UCSD-AML1 (cell line): ENCODE measurements around the gene KIFBP.

Experiments used
- DNase-seq: peaks from one replicate; lab custom pipeline; 2025; ENCODE audit not compliant: unreplicated experiment; lab: John Stamatoyannopoulos, UW

KIFBP gene

DNA sequence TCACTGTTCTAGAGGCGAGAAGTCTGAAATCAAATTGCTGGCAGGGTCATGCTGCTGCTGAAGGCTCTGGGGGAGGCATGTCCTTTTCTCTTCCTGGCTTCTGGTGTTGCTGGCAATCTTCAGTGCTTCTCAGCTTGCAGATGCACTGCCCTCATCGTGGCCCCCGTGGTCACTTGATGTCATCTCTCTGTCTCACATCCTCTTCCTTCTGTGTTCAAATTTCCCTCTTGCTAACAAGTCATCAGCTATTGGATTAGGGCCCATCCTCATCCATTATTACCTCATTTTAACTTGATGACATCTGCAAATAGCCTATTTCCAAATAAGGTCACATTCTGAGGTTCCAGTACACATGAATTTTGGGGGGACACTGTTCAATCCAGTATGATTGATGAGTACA lies 62.7 kb downstream of the KIFBP start:
- no peak for DNase-seq

DNA sequence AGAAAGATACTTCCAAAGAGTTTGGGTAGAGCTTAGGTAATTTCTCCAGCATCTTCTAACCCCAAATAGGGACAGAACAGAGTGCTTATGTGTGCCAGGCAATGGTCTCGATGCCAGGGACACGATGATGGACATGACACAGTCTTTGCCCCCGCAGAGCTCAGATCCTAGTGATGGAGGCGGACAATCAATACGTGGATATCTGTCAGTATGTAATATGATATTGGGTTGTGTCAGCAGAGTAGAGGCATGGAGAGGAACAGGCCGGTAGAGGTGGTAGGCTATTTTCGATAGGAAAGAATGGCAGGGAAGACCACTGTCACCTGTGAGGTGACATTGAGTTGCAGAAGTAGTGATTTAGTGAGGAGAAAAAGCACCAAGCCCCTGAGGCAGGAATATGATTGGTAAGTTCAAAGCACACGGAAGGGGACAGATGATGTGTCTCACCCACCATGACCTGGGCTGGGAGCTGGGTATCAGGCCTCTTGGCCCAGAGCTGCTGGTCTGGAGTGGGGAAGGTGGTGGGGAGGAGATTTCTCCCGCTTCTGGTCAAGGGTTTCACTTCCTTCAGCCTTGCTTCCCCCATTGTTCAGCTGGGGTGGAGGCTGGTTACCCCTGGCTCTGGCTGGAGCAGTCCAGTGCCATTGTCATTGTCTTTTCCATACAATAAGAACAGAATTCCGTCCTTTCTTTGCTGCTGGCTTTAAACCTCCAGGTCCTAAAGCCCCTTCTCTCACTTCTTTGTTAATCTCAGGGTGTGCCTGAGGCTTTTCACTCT lies 63.3 kb downstream of the KIFBP start:
- no peak for DNase-seq

- DNase-seq: no peak
Measured at GRCh38 chr10:69052736-69053135, 64.1 kb downstream of the KIFBP start.

DNA sequence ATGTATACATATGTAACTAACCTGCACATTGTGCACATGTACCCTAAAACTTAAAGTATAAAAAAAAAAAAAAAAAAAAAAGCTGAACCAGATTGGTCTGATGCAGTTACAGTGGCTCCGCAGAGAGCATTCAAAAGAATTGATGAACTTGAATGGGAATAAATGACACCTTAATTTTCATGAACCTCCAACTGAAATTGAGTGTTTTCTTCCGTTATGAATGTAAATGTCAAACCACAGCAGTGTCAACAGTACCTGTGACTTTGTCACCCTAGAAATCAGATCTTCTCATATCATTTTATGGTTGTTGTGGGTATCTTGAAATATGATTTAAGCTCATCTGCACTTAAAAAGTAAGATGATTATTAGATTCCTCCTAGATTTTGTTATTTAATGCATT lies 66.6 kb downstream of the KIFBP start:
- no peak for DNase-seq

DNA sequence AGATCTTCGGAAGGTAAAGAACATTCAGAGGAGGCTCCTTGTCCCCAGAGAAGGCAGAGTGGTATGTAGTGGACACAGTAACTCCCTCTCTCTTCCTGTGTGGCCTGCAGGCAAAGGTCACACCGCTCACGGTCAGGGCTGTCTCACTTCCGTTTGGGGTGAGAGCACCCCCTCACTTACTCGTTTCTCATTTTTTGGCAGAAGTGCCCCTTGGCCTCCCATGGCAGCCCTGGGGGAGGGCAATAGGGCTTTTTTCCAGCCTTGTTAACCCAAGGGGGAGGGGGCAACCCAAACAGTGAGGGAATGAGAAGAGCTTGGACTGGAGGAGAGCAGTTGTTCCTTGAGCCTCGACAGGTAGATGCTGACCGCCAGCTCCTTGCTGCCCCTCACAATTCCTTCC lies 67.5 kb downstream of the KIFBP start:
- DNase-seq: no peak

- DNase-seq: no peak
Measured at GRCh38 chr10:69056536-69057260, 68.1 kb downstream of the KIFBP start.

GRCh38 chr10:69057261-69057950 lies 68.8 kb downstream of the KIFBP start:
- peak; percentile 74 for DNase-seq

- no peak for DNase-seq
Measured at GRCh38 chr10:69057951-69058297, 69.3 kb downstream of the KIFBP start.

DNA sequence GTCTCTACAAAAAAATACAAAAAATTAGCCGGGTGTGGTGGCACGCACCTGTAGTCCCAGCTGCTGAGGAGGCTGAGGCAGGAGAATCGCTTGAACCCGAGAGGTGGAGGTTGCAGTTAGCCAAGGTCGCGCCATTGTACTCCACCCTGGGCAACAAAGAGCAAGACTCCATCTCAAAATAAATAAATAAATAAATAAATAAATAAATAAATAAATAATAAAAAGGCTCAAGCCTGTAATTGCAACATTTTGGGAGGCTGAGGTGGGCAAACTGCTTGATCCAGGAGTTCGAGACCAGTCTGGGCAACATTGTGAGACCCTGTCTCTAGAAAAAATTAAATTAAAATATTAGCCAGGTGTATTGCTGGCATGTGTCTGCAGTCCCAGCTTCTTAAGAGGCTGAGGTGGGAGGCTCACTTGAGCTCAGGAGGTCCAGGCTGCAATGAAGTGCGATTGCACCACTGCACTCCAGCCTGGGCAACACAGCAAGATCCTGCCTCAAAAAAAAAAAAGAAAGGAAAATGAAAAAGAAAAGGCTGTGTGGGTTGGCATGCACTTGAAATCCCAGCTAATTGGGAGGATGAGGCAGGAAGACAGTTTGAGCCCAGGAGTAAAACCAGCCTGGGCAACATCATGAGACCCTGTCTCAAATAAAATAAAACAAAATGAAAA lies 71.7 kb downstream of the KIFBP start:
- no peak for DNase-seq

DNA sequence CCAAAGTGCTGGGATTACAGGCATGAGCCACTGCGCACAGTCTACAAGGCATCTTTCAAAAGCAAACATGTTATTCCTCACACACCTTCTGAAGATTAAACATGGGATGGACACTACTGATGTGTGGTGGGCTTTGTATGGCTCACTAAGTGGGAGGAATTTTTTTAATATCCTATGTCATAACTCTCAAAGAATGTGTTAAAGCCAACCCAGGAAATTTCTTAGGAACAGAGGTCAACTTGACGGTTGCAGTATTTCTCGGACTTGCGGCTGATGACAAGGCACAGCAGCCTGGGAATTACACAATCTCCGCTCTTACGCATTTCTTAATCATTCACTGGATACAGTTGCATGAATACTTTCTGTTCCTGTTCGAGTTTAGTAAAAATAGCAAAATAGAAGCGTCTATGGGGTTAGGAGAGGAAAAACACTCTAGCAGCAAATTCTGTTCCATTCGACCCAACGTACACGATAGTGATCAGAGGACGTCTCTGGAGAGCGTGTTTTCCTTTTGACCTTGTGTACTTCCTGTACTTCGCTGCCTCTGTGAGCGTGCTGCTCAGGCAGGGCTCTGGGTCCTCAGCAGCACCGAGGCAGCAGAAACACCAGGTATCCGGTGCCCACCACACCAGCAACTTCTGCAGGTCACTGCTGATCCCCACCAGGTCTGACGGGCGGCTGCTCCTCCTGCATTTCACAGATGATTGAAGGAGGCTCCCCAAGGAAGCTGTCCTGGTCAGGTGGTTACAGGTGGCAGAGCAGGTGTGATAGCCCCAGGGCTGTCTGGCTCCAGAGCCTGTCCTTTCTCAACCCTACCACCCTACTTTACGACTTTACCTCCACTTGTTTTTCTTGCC lies 72.9 kb downstream of the KIFBP start:
- peak; percentile 45 for DNase-seq

- no peak for DNase-seq
Measured at GRCh38 chr10:69062901-69063300, 74.3 kb downstream of the KIFBP start.

- DNase-seq: no peak
Measured at GRCh38 chr10:69064762-69065328, 76.2 kb downstream of the KIFBP start.

DNA sequence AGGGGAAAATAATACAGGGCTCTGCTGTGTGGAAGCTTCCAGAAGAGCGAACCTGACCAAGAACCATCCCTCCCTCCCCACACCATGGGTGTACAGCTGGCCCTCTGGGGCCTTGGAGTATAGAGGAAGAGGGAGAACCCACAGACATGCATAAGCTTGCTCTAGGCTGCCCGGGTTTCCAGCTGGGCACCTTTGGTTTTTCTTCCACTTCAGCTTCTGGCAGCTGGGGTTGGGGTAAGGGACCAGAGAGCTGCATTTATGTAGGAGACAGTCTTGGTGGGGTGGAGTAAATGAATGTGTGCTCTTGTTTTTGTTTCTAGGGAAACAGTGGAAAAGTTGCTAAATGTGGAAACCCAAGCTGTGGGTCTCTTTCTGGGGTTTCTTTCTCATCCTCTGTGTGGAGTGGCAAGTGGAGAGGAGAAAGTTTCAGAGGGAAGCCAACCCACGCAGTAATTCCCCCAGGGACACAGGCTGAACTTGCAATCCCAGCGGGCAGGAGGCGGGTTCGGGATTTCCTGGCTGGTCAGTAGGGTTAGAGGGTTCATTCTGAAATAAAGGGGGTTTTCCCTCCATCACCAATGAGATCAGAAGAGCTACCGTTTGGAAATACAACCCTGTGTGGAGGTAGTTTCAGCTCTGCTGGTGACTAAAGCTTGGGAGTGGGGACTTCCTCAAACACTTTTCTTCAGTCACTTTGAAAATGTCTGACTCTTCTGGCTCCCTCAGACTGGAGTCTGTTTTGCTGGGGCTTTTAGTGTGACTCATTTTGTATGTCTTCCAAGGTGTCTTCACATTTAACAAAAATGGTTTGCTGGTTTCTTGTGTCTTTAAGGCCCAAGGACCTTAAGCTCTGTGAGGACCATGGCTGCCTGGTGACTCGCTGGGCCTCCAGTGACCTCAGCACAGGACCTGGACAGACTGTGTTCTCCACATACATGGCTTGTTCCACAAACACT lies 77.1 kb downstream of the KIFBP start:
- DNase-seq: no peak
